ENCODE measurements around the gene CCN6. TPM values are rescaled to one million over a fixed set of nuclear protein-coding genes. Genes with fewer than 3 reads are reported as not detected.

Gene CCN6
- total RNA-seq, 2 experiments from 2014 or later = 0.26 to 0.32 TPM

DNA sequence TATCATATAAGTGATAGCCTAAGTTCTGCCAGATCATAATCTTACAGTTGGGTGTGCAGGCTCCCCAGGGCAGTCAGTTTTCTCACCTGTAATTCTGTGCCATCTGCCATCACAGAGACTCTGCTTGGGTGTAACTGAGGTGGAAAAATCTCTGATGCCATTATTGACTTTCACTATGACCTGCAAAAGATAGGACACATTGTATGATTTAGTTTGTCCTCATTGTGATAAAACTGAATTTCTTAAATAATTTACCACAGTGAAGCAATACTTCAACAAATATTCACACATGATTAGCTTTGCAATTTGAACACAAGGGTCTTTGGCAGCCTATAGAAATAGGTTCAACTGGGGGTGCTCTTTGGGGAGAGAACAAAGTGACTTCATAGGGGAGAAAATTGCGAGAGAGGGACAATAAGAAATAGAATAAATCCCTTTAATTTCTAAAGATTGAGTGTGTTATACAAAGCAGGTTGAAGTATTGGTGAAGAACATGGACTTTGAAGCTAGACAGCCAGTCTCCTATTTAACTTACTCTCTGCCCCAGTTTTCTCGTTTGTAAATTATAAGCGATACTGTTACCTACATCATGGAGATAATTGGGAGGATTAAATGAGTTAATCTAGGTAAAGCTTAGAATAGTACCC is 60.8 kb downstream of the CCN6 start:
- no peaks in the 10 kb centered on the region for H3K9me3 Mint-ChIP-seq (ENCODE audit: low read depth)
- intact Hi-C loops (cut with DNase I, micrococcal nuclease) = no loop called here
- H3K27me3 Mint-ChIP-seq = peaks cover 8% of the 10 kb centered on the region
- H3K4me3 Mint-ChIP-seq = no peak overlapping the region
- POLR2A ChIA-PET = no interaction called here
- H3K36me3 Mint-ChIP-seq (ENCODE audit: low read depth) = no peaks in the 10 kb centered on the region
- H3K27ac Mint-ChIP-seq = no peak overlapping the region
- no peak for ATAC-seq
- peaks cover 17% of the 10 kb centered on the region for H3K4me1 Mint-ChIP-seq
- CTCF ChIA-PET = interaction anchor here (2.6 kb wide), 1 partner anchor 10 kb away, joined by 6 read pairs; no protein-coding TSS in a partner anchor
- DNase-seq = no peak

DNA sequence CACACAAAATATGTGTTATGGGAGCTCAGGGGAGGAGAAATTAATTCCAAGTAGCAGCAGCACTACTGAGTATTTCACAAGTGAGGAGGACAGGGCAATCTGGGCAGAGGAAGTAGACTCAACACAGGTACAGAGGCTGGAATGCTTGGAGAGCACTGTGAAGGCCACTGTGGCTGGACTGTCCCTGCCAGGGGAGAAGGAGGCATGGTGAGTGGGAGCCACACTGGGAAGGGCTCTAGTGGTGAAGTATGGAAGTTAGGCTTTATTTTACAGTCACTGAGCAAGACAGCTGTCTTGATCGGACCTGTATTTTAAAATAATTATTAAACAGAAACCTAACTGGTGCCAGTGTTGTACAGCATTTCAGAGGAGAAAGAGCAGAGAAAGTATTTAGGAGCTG is 62.3 kb downstream of the CCN6 start:
- H3K4me3 Mint-ChIP-seq = no peak overlapping the region
- ChIA-PET CTCF (interaction anchor here (0.9 to 2.6 kb wide), 4 partner anchors 8 to 47 kb away, joined by 3 to 7 read pairs (median 4); partner anchors contain the start of genes FAM229B and TUBE1), POLR2A (no interaction called here)
- H3K27me3 Mint-ChIP-seq = peaks cover 8% of the 10 kb centered on the region
- H3K4me1 Mint-ChIP-seq = peaks cover 17% of the 10 kb centered on the region
- no peak overlapping the region for H3K27ac Mint-ChIP-seq
- H3K36me3 Mint-ChIP-seq (ENCODE audit: low read depth) = no peaks in the 10 kb centered on the region
- DNase-seq = no peak
- no peak for ATAC-seq
- intact Hi-C loops (cut with DNase I, micrococcal nuclease) = no loop called here
- H3K9me3 Mint-ChIP-seq (ENCODE audit: low read depth) = no peaks in the 10 kb centered on the region

DNA sequence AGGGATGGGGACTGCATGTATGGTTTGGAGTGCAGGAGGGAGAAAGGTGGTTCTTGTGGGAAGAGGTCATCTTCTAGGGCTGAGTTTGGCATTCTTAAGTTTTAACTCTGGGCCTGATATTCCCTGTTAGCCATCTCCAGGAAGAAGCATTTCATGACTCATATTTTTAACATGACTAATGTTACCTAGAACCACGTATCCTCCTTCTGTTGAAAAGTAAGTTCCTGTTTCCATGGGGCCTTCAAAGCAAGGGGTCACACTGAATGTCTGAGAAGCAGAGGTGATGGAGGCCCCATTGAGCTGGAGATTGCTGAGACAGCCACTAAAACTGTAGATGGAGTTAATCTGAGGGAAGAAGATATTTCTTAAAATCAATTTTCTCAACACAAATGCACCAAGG is 63.6 kb downstream of the CCN6 start:
- Mint-ChIP-seq H3K4me1 (peaks cover 17% of the 10 kb centered on the region), H3K9me3 (ENCODE audit: low read depth) (no peaks in the 10 kb centered on the region), H3K27ac (peak overlapping the region; percentile 25), H3K27me3 (peaks cover 6% of the 10 kb centered on the region), H3K36me3 (ENCODE audit: low read depth) (no peaks in the 10 kb centered on the region), H3K4me3 (no peak overlapping the region)
- intact Hi-C loops (cut with DNase I, micrococcal nuclease) = no loop called here
- DNase-seq (peak; percentile 33), ATAC-seq (peak; percentile 93)
- ChIA-PET POLR2A (no interaction called here), CTCF (interaction anchor here (0.5 to 0.8 kb wide), 4 partner anchors 9 to 1315 kb away, joined by 3 read pairs; partner anchors contain the start of genes FAM229B and TUBE1)

DNA sequence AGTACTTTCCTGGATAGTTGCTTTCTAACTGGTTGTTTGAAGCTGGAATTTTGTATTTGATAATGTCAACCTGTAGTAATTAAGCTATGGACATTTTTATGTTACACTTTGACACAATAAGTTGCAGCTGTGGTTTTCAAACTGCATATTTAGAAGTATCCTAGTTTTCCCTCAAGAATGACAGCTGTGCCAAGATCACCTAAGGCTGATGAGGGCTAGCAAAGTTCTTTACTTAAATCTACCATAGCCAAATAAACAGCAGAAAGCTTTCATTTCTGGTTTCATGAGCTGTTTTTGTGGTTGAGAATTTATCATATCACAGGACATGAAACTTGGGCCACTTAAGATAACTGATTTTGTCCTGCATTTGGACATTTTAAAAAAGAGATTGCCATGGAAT is 64.1 kb downstream of the CCN6 start:
- no peaks in the 10 kb centered on the region for H3K36me3 Mint-ChIP-seq (ENCODE audit: low read depth)
- peaks cover 6% of the 10 kb centered on the region for H3K27me3 Mint-ChIP-seq
- no peak overlapping the region for H3K27ac Mint-ChIP-seq
- no peaks in the 10 kb centered on the region for H3K9me3 Mint-ChIP-seq (ENCODE audit: low read depth)
- ChIA-PET CTCF (interaction anchor here (0.8 kb wide), 3 partner anchors 9 to 1315 kb away, joined by 3 read pairs; partner anchors contain the start of genes FAM229B and TUBE1), POLR2A (no interaction called here)
- intact Hi-C loops (cut with DNase I, micrococcal nuclease) = no loop called here
- peaks cover 17% of the 10 kb centered on the region for H3K4me1 Mint-ChIP-seq
- DNase-seq (no peak), ATAC-seq (no peak)
- H3K4me3 Mint-ChIP-seq = no peak overlapping the region

Other genes with a start within 250 kb of the CCN6 start
- 100 to 1,000 TPM; 345 to 504 TPM for gene FYN, start 180.7 kb upstream of the CCN6 start, total RNA-seq
- gene TUBE1, start 33.4 kb downstream of the CCN6 start, total RNA-seq = 10 to 100 TPM; 41.8 to 44.4 TPM
- 1 to 10 TPM; 6.4 to 7.3 TPM for gene FAM229B, start 33.5 kb downstream of the CCN6 start, total RNA-seq
- under 1 TPM in 1 of 2 experiments, not detected in 1; 0.09 TPM for gene LAMA4, start 200.5 kb downstream of the CCN6 start, total RNA-seq